Parietal lobe (tissue), 1 donor: ENCODE data around the gene CGGBP1. TPM values are rescaled to one million over a fixed set of nuclear protein-coding genes. Genes with fewer than 3 reads are reported as not detected.

Experiments
- total RNA-seq: library from RNA; depleted of rRNA; stranded (reverse); fragments of >200 nt; gene quantifications from one replicate; pipeline ENCODE4 v1.2.3, GENCODE V29; 2014

The CGGBP1 gene, protein sequence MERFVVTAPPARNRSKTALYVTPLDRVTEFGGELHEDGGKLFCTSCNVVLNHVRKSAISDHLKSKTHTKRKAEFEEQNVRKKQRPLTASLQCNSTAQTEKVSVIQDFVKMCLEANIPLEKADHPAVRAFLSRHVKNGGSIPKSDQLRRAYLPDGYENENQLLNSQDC
- 163 TPM for total RNA-seq

DNA sequence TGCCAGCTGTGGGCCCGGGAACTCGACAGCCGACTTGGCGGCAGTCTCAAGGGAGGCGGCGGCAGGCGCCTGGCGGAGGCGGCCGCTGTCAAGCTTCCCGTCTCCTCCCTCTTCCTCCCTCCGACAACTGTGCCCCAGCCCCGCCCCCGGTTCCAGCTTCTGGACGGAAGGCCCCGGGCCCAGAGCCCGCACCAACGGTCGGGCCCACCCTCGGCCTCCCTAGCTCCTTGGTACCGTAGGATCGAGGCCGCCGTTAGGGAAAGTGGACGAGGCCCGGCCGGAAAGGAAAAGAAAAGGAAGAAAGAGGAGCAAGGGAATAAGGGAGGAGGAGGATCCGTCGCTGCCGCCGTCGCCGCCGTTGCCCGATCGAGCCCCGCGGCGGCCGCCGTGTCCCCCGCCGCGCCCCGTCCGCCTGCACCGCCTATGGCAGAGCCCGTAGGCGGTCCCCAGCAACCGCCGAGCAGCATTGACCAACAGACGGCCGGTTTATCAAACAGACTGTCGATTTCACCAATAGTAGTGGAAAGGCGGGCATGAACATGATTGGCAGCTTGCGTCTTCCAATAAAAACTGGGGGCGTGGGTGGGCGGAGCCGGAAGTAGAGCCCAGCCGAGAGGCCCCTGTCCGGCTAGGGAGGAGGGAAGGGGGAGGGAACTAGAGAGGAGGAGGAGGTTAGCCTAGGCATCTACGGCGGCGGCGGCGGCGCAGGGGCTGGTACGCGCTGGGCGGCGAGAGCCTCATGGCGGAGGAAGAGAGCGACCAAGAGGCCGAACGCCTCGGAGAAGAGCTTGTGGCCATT lies at the start of gene CGGBP1, which contains the start of gene ZNF654:
Gene CGGBP1, minus strand, starts transcription at position 425 of the 799 bp plus-strand sequence. CDS start 3,029 bp downstream, outside the sequence.
Gene ZNF654, plus strand, starts transcription at position 675 of the 799 bp plus-strand sequence. Its CDS starts 65 bp downstream, at position 740.

Other genes with a start within 250 kb of the CGGBP1 start
- gene ZNF654, start 250 bp upstream of the CGGBP1 start, total RNA-seq = 35.7 TPM
- gene C3orf38, start 91.0 kb upstream of the CGGBP1 start, total RNA-seq = 57.9 TPM